Spinal cord (tissue), 10 donors: Measurements from ENCODE around the gene PTCH1. TPM values are rescaled to one million over a fixed set of nuclear protein-coding genes. Genes with fewer than 3 reads are reported as not detected.
A peak's percentile ranks its signal among the peaks of the same experiment; 100 is the strongest.

ENCODE experiments used
- DNase-seq, 6 donors: peaks; one replicate each; pipeline versions ENCODE4 v3.0.0 to v3.0.0-alpha.2; 2013 to 2015; ENCODE audit warnings: low spot score in 6 of 6, low read depth in 4 of 6
- H3K27ac ChIP-seq: one replicate; pipeline ENCODE4 v1.5.1; 2013; ENCODE audit warnings: low read depth, low read length, control low read depth
- H3K27me3 ChIP-seq: one replicate; pipeline ENCODE4 v1.6.1; 2013; ENCODE audit warnings: low read length; ENCODE audit not compliant: control insufficient read depth, insufficient read depth
- H3K36me3 ChIP-seq: one replicate; pipeline ENCODE4 v1.6.1; 2013; ENCODE audit warnings: low read length; ENCODE audit not compliant: control insufficient read depth, insufficient read depth
- H3K4me1 ChIP-seq: one replicate; pipeline ENCODE4 v1.6.1; 2013; ENCODE audit warnings: low read length; ENCODE audit not compliant: control insufficient read depth, insufficient read depth
- H3K4me3 ChIP-seq: one replicate; pipeline ENCODE4 v1.5.1; 2013; ENCODE audit warnings: low read depth, low read length, control low read depth
- H3K9me3 ChIP-seq: one replicate; pipeline ENCODE4 v1.6.1; 2013; ENCODE audit warnings: low read length; ENCODE audit not compliant: control insufficient read depth, insufficient read depth
- WGBS: methylation state at CpG from one replicate; pipeline ENCODE4 v1.1.5; 2013; ENCODE audit warnings: missing lambda C conversion rate; ENCODE audit not compliant: insufficient coverage; 5-methylcytosine and 5-hydroxymethylcytosine counted together
- polyA plus RNA-seq, 2 donors: library from polyadenylated mRNA; unstranded; fragments of 120-200 nt; gene quantifications; one replicate each; pipeline ENCODE4 v1.2.1, GENCODE V29; 2013; ENCODE audit not compliant: insufficient read length in 2 of 2
- total RNA-seq, 2 donors: library from RNA; depleted of rRNA in 1 of 2; stranded (reverse); fragments of 120-200 nt in 1 of 2; fragments of >200 nt in 1 of 2; gene quantifications; one replicate each; pipeline versions ENCODE4 v1.2.3 to v1.2.4, GENCODE V29; 2013 to 2014
- donor health status: healthy.

PTCH1 gene
- total and polyA plus RNA-seq, 4 donors, result 24.2 to 76.7 (median 45.2) TPM

DNA sequence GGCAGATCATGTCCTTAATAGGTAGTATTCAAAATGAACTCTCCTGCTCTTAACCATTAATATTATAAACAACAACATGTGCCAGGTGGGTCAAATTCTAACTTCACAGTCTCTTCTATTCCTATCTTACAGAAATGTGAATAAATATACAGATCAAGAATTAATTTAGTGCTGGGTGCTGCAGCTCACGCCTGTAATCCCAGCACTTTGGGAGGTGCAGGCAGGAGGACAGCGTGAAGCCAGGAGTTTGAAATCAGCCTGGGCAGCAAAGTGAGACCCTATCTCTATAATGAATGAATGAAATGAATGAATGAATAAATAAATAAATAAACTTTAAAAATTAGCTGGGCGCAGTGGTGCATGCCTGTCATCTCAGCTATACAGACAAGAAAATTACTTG, 34.1 kb downstream of the PTCH1 start:
- DNase-seq, result no peak
- 100% methylated on average over 1 of the region's 3 CpGs for WGBS
- no peak overlapping the region for H3K4me3 ChIP-seq
- H3K27ac ChIP-seq, result no peak overlapping the region
- no peaks in the 10 kb centered on the region for H3K9me3 ChIP-seq
- H3K4me1 ChIP-seq, result peaks cover 58% of the 10 kb centered on the region
- peaks cover 24% of the 10 kb centered on the region for H3K36me3 ChIP-seq
- H3K27me3 ChIP-seq, result no peaks in the 10 kb centered on the region

DNA sequence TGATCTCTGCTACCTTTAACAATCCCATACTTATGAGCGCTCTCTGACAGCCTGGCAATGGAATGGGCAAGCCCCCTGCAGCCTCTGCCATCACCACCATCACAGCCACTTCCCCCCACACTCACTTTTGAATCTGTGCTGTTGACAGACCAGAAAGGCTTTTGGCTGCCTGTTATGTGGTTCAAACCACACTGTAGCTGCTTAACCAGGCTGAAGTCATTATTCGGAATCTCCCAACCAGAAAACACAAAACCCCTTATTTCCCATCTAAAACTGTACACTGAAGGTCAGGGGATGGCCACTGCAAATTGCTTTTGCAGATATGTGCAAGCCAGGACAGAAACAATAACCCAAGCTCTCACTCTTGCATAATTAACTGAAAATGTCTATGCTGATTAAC, 35.8 kb downstream of the PTCH1 start:
- Histone ChIP-seq H3K4me1 (peaks cover 52% of the 10 kb centered on the region), H3K27ac (peak overlapping the region; percentile 11), H3K27me3 (no peaks in the 10 kb centered on the region), H3K36me3 (peaks cover 35% of the 10 kb centered on the region), H3K9me3 (no peaks in the 10 kb centered on the region), H3K4me3 (no peak overlapping the region)
- DNase-seq, result peak in 2 of 6 donors; percentile 75 to 76
- WGBS, result 50% methylated on average over 2 of the region's 2 CpGs

DNA sequence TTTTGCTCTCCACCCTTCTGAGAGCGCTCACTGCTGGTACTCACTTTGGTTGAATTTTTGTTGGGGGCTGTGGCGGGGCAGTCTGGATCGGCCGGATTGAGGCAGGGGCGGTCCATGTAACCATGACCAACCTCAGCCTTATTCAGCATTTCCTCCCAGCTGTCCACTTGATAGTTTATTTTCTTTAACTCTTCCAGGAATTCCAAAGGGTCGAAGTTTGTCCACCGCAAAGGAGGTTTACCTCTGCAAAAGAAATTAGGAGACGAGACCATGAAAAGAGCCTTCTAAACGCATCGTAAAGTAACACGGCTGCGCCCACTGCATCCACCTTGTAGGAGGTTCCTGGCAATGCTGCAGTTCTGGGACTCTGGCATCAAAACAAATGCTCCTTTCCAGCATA, 36.4 kb downstream of the PTCH1 start:
- Histone ChIP-seq H3K27ac (peak overlapping the region; percentile 49), H3K4me1 (peaks cover 48% of the 10 kb centered on the region), H3K9me3 (no peaks in the 10 kb centered on the region), H3K36me3 (peaks cover 42% of the 10 kb centered on the region), H3K4me3 (no peak overlapping the region), H3K27me3 (no peaks in the 10 kb centered on the region)
- DNase-seq, result no peak
- WGBS, result 56% methylated on average over 9 of the region's 12 CpGs

DNA sequence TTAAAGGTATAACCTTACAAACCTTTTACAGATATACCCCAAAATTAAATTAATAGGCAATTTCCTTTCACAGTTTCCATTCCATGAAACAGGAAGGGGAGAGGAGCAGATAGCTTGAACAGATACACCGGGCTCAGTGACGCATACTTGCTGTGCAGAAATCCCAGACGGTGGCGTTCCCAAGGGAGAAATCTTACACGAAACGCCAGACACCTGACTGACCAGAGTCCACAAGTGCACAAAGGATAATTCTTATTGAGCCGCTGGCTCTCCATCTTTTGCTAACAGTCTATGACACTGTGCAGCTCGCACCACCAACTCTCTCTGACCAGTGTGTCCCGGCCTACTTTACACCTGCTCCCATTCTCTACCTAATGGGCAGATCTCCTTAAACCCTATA, 37.4 kb downstream of the PTCH1 start:
- Histone ChIP-seq H3K27me3 (no peaks in the 10 kb centered on the region), H3K9me3 (no peaks in the 10 kb centered on the region), H3K4me3 (no peak overlapping the region), H3K4me1 (peaks cover 47% of the 10 kb centered on the region), H3K36me3 (peaks cover 47% of the 10 kb centered on the region), H3K27ac (peak overlapping the region; percentile 49)
- 38% methylated on average over 9 of the region's 9 CpGs for WGBS
- no peak for DNase-seq

GRCh38 chr9:95478335-95478734, 38.4 kb downstream of the PTCH1 start:
- peak overlapping the region; percentile 25 for H3K27ac ChIP-seq
- 53% methylated on average over 5 of the region's 5 CpGs for WGBS

DNA sequence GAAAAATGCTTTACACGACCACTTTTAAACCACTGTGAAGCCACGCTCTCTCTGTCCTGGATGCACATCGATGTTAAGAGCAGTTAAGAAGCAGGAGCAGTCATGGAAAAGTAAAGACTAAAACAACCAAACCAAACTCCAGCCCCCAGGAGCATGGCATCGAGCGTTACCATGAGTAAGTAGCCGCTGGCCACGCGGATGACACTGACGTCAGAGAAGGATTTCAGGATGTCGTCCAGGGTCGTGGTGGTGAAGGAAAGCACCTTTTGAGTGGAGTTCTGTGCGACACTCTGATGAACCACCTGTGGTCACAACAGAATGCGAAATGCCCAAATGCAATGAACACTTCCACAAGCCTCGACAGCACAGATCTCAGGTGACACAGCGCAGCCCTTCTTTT, 38.9 kb downstream of the PTCH1 start:
- no peak for DNase-seq
- H3K27ac ChIP-seq, result no peak overlapping the region
- no peaks in the 10 kb centered on the region for H3K27me3 ChIP-seq
- H3K4me3 ChIP-seq, result no peak overlapping the region
- peaks cover 59% of the 10 kb centered on the region for H3K36me3 ChIP-seq
- WGBS, result 70% methylated on average over 4 of the region's 15 CpGs
- no peaks in the 10 kb centered on the region for H3K9me3 ChIP-seq
- peaks cover 41% of the 10 kb centered on the region for H3K4me1 ChIP-seq

More at GRCh38 chr9:95478335-95478734, 38.4 kb downstream of the PTCH1 start:
- no peak overlapping the region for H3K4me3 ChIP-seq
- no peaks in the 10 kb centered on the region for H3K9me3 ChIP-seq
- H3K36me3 ChIP-seq, result peaks cover 56% of the 10 kb centered on the region
- peaks cover 42% of the 10 kb centered on the region for H3K4me1 ChIP-seq
- H3K27me3 ChIP-seq, result no peaks in the 10 kb centered on the region
- no peak for DNase-seq

GRCh38 chr9:95477441-95477840, 39.3 kb downstream of the PTCH1 start:
- peak in 1 of 6 donors; percentile 66 for DNase-seq
- H3K9me3 ChIP-seq, result no peaks in the 10 kb centered on the region
- no peak overlapping the region for H3K27ac ChIP-seq
- H3K4me3 ChIP-seq, result no peak overlapping the region
- H3K27me3 ChIP-seq, result no peaks in the 10 kb centered on the region
- peaks cover 38% of the 10 kb centered on the region for H3K4me1 ChIP-seq
- WGBS, result 34% methylated on average over 8 of the region's 11 CpGs
- peaks cover 63% of the 10 kb centered on the region for H3K36me3 ChIP-seq

GRCh38 chr9:95468791-95469190, 48.0 kb downstream of the PTCH1 start:
- Histone ChIP-seq H3K36me3 (peaks cover 67% of the 10 kb centered on the region), H3K4me3 (no peak overlapping the region), H3K4me1 (peaks cover 9% of the 10 kb centered on the region), H3K9me3 (no peaks in the 10 kb centered on the region), H3K27me3 (no peaks in the 10 kb centered on the region), H3K27ac (no peak overlapping the region)
- DNase-seq, result no peak
- WGBS, result 94% methylated on average over 17 of the region's 19 CpGs

- peaks cover 61% of the 10 kb centered on the region for H3K36me3 ChIP-seq
- H3K4me1 ChIP-seq, result peaks cover 45% of the 10 kb centered on the region
Observed at GRCh38 chr9:95465115-95465514, 51.7 kb downstream of the PTCH1 start.

GRCh38 chr9:95463148-95464060, 53.4 kb downstream of the PTCH1 start:
- Histone ChIP-seq H3K9me3 (no peaks in the 10 kb centered on the region), H3K27me3 (no peaks in the 10 kb centered on the region), H3K27ac (peak overlapping the region; percentile 58), H3K36me3 (peaks cover 51% of the 10 kb centered on the region), H3K4me1 (peaks cover 58% of the 10 kb centered on the region), H3K4me3 (no peak overlapping the region)
- DNase-seq, result no peak
- 31% methylated on average over 15 of the region's 21 CpGs for WGBS

More at GRCh38 chr9:95465115-95465514, 51.7 kb downstream of the PTCH1 start:
- H3K4me3 ChIP-seq, result no peak overlapping the region
- no peaks in the 10 kb centered on the region for H3K9me3 ChIP-seq
- no peak overlapping the region for H3K27ac ChIP-seq
- no CpG with 5 or more reads among the region's 4 CpGs for WGBS
- no peak for DNase-seq
- no peaks in the 10 kb centered on the region for H3K27me3 ChIP-seq
